GM18870 (cell line): Measurements from ENCODE around the gene CD55.
A peak's percentile ranks its signal among the peaks of the same experiment; 100 is the strongest.

Source experiments
- ATAC-seq: cut with Tn5 transposase; IDR thresholded peaks from one replicate; pipeline ENCODE4 v1.9.1; 2021; ENCODE audit warnings: moderate library complexity; ENCODE audit not compliant: unreplicated experiment

The CD55 gene

DNA sequence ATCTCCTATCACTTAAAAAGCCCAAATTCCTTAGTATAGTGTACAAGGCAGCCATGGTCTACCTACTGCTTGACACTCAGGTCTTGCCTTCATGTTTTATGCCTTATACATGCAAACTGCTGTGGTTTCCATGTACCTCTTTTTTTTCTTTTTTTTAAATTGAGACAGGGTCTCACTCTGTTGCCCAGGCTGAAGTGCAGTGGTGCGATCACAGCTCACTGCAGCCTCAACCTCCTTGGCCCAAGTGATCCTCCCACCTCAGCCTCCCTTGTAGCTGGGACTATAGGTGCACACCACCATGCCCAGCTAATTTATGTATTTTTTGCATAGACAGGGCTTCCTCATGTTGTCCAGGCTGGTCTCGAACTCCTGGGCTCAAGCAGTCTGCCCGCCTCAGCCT is 8.0 kb downstream of the CD55 start:
- ATAC-seq: no peak

DNA sequence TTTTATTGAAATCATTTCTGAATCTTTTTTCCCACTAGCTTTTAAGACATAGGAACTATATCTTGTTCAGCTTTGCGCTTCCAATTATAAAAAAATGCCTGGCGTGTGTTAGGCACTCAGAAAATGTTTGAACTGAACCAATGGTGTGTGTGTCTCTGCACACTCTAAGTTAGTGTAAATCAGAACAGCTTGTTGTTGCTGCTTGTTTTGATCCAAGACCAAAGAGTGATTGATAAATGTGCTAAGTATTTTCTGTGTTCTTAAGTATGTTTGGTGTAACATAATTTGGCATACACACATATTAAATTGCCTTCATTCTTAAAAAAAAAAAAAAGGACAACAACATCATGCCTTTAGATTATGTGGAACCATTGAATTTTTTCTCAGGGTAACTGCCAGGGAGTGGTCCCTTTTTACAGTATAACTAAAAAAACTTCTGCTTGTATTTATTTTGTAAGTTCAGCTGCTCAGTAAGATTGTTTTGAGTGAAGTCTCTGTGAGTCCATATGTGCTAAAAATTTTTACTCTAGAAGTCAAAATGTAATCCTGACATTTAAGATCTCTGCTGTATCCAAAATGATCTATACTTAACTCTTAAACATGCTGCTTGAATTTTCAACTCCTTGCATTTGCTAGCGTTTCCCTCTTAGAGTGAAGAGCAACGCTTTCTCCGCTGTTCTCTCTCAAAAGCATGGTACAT is 8.7 kb downstream of the CD55 start:
- ATAC-seq: no peak

DNA sequence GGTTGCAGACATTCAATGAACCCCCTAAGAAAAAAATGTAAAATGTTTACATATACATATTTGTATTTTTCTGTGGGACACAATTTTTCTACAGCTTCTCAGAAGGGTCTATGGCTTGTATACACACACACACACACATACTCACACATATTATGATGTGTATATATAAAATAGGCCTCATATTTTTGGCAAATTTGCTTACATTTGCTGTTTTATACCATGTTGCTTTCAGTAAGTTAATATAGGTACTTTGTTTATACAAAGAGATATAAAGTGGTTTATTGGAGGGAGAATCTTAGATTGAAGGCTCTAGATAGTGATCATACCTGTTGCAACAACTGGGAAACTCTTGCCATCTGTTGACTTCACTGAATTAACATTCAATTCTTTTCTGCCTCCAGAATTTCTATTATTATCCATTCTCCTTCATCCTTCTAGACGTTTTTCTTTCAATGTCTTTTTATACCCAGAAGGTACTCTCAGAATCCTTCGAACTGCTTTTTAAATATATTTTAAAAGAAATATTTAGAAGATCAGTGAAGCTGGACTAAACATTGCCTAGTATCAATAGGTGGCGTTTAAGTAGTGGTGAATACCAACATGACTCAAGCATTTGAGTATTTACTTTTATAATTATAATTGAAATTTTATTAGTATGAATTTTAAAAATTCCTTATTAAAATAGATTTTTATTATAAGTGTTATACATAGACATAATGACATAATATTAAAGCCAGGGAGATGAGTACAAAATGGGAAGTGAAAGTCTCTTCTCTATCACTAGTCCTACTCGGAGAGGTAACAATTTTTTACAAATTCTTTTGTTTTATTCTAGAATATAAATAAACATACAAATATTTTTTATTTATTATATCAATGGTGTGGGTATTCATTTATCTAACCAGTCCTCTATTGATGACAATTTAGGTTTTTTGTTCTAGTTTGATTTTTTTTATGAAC is 10.2 kb downstream of the CD55 start:
- no peak for ATAC-seq

DNA sequence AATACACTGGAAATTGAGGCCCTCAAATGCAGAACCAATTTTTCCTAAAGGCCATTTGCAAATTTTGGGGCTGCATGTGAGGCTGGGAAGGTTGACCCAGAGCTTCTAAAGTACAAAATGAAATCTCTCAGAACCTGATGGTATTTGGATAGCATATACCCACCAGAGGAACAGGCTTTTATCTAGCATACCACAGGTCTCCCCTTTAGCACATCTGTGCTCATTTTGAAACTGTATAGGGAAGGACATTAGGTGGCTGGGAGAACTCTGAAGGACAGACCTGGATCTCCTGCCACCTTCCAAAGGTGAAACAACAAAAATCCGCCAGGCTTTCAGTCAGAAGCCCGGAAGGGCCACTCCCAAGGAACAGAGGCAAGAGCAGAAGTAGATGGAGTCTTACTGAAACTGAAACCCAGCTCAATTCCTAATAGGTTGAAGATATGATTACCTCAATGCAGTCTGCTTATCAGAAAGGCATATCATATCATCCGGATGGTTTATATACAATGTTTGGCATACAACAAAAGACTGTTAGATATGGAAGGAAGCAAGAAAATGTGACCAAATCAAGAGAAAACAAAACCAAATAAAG is 11.6 kb downstream of the CD55 start:
- no peak for ATAC-seq

DNA sequence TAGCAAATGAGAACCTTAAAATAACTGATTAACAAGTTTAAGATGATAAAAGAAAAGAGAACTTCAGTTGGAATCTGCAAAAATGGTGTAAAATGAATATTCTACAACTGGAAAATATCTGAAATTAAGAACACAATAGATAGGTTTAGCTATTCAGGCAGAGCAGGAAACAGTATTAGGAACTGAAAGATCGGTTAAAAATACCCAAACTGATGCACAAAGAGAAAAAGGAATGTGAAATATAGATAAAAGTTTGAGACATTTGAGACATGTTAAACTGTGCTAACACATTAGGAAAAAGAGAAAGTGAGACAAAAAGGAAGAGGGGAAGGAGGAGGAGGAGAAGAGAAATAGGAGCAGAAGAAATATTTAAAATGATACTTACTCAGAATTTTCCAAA is 12.1 kb downstream of the CD55 start:
- no peak for ATAC-seq

DNA sequence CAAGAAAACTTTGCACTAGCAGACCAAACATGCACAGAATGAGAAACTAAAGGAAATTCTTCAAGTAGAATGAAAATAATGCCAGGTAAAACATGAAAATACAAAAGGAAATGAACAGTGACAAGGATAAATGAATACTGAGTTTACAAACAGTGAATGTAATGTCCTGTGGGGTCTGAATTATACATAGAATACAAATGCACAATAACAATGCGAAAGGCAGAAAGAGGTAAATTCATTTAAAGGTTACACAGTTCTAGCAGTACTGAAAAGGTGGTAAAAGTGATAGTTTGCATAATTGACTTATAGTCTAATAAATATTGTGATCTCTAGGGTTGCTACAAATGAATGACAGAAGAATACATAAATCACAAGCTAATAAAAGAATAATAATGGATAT is 12.9 kb downstream of the CD55 start:
- no peak for ATAC-seq

DNA sequence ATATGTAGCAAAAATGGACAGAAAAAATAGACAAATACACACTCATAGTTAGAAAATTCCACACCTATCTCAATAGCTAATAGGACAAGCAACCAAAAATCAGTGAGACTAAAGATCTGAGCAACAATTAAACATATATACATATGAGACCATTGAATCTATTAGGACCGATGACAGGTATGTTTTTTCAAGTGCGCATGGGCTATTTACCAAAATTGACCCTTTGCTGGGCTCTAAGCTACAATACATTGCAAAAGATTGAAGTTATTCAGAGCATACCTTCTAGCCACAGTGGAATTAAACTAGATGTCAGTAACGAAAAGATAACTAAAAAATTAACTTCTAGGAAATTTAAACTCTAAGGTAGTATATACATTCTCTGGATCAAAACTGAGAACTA is 13.7 kb downstream of the CD55 start:
- no peak for ATAC-seq

DNA sequence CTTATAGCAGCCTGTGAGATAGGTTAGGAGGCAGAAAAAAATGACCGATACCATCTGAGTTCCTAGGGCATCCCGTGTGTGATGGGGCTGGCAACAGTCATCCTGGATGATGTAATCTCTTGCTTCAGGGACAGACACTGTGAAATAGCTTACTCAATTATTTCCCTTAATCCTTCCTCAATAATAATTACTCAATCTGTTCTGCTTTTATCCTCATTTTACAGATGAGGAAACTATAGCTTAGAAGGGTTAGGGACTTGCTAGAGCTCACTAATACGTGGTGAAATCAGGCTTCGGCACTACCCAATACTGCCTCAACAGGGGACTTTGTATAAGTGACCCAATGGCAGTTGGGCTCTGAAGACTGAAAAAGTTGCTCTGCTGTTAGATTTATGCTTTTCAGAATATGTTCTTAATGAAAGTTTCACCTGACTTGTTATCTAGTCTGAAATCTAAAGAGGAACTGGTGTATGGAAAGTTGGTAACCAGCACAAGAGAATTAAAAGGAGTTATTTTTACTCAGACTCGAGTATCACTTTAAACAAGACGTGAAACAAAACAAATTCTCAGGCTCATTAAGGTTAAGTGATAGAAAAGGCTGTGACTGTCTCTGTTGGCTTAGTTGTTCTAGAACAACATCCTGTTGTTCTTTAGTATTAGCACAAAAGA is 14.4 kb downstream of the CD55 start:
- peak; percentile 62 for ATAC-seq

DNA sequence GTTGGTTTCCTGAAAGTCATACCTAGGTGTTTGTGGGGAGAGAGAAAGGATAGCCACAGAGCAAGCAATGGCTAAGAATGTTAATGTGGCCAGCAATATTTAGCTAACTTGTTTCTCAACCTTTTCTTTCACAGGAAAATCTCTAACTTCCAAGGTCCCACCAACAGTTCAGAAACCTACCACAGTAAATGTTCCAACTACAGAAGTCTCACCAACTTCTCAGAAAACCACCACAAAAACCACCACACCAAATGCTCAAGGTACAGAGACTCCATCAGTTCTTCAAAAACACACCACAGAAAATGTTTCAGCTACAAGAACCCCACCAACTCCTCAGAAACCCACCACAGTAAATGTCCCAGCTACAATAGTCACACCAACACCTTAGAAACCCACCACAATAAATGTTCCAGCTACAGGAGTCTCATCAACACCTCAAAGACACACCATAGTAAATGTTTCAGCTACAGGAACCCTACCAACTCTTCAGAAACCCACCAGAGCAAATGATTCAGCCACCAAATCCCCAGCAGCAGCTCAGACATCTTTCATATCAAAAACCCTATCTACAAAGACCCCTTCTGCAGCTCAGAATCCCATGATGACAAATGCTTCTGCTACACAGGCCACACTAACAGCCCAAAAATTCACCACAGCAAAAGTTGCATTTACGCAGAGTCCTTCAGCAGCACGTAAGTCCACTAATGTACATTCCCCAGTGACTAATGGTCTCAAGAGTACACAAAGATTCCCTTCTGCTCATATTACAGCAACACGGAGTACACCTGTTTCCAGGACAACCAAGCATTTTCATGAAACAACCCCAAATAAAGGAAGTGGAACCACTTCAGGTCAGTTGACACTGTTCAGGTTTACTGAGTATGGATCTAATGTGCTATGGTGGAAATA is 15.3 kb downstream of the CD55 start:
- peak; percentile 65 for ATAC-seq

DNA sequence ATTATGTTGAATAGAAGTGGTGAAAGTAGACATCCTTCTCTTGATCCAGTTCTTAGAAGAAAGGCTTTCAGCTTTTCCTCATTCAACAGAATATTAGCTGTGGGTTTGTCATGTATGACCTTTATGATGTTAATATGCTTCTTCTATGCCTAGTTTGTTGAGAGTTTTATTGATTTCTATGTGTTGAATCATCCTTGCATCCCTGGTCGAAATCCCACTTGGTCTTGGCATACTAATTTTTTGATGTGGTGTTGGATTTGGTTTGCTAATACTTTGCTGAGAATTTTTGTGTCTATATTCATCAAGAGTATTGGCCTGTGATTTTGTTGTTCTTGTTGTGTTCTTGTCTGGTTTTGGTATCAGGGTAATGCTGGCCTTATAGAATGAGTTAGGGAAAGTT is 20.9 kb downstream of the CD55 start:
- ATAC-seq: no peak

DNA sequence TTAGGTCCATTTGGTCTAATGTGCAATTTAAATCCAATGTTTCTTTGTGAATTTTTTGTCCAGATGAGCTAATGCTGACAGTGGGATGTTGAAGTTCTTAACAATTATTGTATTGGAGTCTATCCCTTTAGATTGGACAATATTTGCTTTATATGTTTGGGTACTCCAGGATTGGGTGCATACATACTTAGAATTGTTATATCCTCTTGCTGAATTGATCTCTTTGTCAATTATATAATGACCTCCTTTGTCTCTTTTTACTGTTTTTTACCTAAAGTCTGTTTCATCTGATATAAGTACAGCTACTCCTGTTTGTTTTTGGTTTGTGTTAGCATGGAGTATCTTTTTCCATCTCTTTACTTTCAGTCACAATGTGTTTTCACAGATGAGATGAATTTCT is 22.2 kb downstream of the CD55 start:
- no peak for ATAC-seq

DNA sequence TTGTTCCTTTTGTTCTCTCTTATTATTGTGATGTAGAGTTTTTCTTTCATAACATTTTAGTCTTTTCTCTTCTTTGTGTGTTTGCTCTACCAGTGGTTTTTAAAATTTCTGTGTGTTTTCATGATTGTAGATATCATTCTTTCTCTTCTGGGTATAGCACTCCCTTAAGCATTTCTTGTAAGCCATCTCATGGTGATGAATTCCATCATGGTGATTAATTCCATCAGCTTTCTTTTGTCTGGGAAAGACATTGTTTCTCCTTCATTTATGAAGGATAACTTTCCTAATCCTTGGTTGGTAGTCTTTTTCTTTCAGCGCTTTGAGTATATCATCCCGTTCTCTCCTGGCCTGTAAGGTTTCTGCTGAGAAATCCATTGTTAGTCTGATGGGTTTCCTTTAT is 22.7 kb downstream of the CD55 start:
- no peak for ATAC-seq

DNA sequence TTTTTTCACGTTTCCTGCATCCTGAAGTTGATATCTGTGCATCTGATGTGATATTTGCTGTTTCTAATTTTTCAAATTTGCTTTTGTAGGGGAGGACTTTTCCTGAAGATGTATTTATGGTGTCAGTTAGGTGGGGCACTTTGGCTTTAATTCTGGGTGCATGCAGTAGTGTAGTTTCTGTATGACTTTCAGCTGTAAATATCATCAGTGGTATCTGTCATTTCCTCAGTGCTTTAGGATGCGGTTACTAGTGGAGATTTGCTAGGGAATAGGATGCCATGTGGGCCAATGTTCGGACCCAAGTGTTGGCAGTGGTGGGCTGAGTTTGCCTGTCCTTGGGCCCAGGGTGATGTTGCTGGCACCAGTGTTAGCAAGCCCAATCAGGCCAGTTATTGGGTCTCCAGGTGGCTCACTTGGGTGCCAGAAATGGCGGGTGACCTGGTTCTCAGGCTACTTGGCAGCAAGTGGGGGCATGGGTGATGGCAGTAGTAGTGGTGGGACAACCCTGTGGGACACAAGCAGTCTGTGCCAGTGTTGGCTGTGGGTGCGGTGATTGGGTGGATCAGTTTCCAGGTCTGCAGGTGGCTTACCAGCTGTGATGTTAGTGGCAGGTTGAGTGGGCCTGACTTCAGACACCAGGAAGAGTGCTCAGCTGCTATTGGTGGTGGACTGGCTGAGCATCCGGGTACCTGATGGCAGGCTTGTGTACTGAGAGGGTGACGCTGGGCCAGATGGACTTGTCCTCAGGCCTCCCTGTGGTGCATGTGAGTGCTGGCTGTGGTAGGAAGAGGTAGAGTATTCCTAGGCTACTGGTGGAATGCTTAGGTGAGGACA is 24.4 kb downstream of the CD55 start:
- no peak for ATAC-seq

DNA sequence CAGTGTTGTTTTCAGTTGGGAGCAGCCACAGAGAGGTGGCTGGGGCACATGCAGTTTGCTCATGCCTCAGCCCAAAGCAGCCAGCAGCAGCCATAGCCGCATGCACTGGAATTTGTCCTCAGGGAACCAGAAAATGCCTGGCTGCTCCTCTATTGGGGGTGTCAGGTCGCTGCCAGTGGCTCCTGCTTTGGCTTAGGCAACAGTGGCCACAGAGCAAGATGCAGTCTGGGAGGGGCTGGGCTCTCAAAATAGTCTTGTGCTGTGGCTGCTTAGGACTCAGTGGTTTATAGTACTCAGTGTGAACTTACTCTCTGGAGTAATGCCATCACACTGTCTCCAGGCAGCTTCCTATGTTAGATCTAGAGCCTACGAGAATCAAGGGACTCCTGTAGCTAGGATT is 25.0 kb downstream of the CD55 start:
- no peak for ATAC-seq

DNA sequence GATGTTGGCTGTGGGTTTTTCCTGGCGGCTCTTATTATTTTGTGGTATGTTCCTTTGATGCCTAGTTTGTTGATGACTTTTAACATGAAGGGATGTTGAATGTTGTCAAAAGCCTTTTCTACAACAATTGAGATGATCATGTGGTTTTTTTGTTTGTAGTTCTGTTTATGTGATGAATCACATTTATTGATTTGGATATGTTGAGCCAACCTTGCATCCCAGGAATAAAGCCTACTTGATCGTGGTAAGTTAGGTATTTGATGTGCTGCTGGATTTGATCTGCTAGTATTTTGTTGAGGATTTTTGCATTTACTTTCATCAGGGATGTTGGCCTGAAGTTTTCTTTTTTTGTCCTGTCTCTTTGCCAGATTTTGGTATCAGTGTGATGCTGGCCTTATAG is 28.5 kb downstream of the CD55 start:
- no peak for ATAC-seq

DNA sequence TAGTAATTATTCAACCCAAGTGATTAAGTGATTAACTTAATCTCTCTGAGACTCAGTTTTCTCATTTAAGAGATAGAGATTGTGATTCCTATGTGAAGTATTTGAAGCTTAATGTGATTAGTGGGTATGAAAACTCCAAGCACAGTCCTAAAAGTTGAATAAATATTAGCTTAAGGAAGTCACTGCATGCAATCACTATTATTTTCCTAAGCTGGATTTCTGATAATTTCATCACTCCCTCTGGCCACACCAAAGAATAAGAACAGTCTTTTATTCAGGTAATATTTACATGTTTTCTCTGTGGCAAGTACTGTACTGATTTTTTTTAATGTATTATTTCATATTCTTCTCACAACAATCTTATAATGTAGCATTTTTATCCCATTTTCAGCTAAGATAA is 31.1 kb downstream of the CD55 start:
- no peak for ATAC-seq

DNA sequence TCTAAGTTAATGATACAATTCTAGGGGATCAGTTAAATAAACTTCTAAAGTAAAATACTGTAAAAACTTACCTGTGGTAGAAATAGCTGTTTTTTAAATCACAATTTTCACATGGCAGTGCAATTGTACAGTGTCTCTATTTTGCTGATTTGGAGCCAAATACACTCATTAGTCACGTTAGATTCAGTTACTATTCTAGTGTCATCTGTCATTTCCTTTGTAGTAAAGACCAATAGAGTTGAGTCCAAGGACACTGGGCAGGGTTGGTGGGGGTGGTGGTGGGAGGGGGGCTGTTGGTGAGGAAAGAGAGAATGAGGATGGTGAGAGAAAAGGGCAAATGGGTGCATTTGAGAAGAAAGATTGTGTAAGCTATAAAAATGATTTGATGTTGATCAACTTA is 33.6 kb downstream of the CD55 start:
- ATAC-seq: no peak

DNA sequence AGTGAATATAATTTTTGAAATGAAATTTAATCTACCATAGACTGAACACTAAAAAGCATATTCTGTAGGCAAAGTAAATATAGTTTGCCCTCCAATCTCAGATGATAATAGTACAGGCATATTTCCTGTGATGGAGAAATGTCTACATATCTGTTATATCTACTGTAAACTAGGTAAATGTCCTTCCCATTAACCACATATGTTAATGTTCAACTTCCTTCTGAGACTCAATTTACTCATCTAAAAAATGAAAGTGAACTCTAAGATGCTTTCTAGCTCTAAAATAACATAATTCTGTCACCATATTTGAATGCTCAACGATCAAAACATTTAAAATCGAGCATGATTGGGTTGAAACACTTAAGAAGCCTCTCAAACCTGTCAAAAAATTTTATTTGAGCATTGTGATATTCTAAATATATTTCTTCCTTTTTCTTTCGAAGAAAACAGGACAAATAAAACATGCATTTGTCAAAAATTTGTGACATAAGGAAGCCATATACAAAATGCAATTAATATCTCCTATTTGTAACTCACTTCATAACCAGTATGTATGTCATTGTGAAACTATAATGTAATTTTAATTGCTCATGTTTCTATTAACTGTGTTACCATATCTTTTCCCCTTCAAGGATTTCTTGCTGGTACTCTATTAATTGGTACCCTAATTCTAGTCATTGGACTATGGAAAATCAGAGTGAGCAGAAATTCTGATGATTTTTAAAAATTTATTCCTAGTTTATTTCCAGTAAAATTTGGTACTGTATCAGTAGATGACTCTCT is 34.2 kb downstream of the CD55 start:
- ATAC-seq: no peak

DNA sequence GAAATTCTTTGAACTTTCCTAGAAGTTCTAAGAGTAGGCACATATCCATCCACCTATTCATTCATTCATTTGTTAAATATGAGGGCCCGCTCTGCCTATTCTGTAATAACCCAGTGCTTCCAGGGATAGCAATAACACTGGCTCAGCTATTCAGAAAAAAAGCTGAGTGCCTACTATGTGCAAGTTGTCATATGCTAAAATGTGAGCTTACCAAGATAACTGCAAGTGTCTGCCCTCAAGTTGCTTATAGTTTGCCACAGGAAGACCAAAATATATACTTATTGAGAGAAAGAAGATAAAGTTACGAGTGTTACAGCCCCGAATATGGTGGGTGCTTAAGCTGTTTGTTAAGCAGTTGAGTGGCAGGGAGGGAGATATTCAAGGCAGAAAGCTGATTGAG is 39.6 kb downstream of the CD55 start:
- no peak for ATAC-seq
